Measurements from ENCODE around the gene DLGAP4.
A peak's percentile ranks its signal among the peaks of the same experiment; 100 is the strongest.

DLGAP4 gene

DNA sequence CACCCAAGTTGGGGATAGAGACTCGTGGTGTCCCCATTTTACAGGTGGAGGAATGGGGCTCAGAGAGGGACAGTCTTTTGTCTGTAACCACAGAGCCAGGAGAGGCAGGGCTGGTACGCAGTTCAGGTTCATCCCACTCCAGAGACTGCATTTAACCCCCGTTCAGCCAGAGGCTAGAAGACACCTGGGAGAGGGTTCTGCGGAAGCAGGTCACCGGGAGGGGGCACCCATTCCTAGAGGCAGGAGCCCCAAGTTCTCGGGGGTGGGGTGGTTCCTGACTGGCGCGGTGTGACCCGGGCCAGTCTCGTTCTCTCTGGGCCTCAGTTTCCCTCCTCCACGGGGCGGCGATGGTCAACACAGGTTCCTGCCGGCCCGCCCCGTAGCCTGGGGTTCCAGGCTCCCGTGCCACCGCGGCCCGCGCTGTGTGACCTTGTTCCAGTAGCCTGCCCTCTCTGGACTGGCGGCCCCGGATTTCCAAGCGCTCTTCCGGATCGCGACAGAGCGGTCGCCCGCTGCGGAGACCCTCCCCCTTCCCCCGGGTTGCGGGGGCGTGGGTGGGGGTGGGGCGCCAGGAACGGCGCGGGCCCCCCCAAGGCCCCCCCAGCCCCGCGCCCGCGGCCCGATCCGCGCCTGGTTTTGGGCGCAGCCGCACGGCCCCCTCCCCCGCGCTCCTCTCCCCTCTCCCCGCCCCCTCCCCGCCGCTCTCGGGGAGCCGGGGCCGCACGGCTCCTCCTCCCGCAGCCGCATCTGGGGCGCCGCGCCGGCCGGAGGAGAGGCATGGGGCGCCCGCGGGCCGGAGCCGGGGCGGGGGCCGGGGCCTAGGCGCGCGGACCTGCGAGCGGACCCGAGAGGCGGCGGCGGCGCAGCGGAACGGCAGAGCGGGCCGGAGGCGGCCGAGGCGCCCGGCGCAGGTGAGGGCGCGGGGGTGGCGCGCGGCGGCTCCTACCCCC, at the start of gene DLGAP4:
TSS of gene DLGAP4 (plus strand) at position 738 of the 950 bp plus-strand sequence. CDS start 125,379 bp downstream, outside the sequence.
- no peak for TF ChIP-seq SNAI2 (CRISPR knock-in tag; IDR thresholded peaks at IDR 0.05)
- TF ChIP-seq ESRRG (CRISPR knock-in tag; IDR thresholded peaks at IDR 0.05) = no peak
- TF ChIP-seq GLIS3 (CRISPR knock-in tag; IDR thresholded peaks at IDR 0.05) = peak; percentile 42; the same call in 1 of the 2 replicates
- no peak for ATAC-seq

DNA sequence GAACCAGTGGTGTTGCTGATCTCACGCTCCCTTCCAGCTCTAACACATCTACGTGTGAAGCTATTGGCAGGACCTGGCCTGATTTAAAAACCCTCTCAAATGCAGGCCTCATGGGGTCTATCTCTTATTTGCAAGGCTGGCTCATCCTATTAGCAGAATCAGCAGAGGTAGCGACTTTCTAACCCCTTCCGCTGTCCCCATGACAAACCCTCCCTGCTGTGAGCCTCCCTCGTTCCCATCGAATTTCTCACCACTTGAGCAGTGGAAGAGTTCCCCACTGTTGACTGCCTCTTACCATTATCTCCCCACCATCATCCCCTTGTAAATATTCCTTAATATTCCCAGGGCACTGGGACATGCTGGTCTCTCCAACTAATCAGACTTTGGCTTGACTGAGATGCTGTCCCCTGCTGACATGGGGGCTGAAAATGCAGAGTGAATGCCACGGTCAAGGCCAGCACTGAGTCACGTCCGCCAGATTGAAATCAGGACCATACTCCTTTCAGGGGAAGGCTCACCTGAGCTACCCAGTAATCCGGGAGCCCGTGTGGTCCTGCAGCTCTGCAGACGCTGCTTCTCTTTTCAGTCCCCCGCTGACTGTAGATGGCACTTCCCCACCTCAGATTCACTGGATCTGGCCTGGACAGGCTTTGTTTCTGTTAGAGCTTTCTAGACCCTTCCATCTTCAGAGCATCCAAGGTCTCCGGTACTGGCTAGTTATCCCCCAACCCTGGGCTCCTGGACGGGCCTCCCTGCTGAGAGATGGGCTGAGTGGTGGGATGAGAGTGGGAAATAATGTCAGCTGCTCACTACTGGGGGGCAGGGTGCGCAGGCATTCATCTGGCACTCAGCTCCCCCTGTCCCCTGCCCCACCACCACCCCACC, 46.7 kb upstream of the DLGAP4 start:
- TF ChIP-seq, protein P1, sequence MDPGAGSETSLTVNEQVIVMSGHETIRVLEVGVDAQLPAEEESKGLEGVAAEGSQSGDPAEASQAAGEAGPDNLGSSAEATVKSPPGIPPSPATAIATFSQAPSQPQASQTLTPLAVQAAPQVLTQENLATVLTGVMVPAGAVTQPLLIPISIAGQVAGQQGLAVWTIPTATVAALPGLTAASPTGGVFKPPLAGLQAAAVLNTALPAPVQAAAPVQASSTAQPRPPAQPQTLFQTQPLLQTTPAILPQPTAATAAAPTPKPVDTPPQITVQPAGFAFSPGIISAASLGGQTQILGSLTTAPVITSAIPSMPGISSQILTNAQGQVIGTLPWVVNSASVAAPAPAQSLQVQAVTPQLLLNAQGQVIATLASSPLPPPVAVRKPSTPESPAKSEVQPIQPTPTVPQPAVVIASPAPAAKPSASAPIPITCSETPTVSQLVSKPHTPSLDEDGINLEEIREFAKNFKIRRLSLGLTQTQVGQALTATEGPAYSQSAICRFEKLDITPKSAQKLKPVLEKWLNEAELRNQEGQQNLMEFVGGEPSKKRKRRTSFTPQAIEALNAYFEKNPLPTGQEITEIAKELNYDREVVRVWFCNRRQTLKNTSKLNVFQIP (CRISPR knock-in tag; IDR thresholded peaks at IDR 0.05; ENCODE audit: borderline replicate concordance, low read depth) = no peak
- TF ChIP-seq TSHZ2 (CRISPR knock-in tag; IDR thresholded peaks at IDR 0.05) (no peak), CSRNP3 (CRISPR knock-in tag; IDR thresholded peaks at IDR 0.05) (no peak), ARNTL (CRISPR knock-in tag; IDR thresholded peaks at IDR 0.05; ENCODE audit: borderline replicate concordance, low read depth) (no peak), BACH2 (CRISPR knock-in tag; IDR thresholded peaks at IDR 0.05; ENCODE audit: borderline replicate concordance) (no peak), TOX (CRISPR knock-in tag; IDR thresholded peaks at IDR 0.05; ENCODE audit: borderline replicate concordance) (no peak), CSDC2 (CRISPR knock-in tag; IDR thresholded peaks at IDR 0.05) (no peak), RARB (CRISPR knock-in tag; IDR thresholded peaks at IDR 0.05) (no peak)
- no peak for ATAC-seq

DNA sequence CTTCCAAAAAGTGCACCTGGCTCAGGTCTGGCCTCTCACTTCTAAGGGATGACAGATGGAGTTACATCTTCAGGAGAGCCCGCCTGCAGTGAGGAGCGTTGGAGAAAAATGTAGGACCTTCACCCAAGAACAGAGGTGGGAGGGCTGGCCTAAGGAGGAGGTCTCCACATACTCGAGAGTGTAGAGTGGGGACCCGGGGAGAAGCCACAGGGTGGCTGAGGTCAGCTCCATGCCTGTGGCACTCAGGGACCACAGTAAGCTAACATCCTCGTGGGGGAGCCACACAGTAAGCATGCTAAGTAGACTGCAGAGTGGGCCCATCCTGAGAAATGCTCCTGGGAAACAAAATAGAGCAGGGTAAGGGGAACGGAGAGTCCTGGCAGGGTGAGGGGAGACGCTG, 45.8 kb upstream of the DLGAP4 start:
- no peak; the same call in 2 of the 3 replicates for ATAC-seq
- TF ChIP-seq TCF4 (CRISPR knock-in tag; IDR thresholded peaks at IDR 0.05; ENCODE audit: borderline replicate concordance) (no peak), ISL1 (CRISPR knock-in tag; IDR thresholded peaks at IDR 0.05) (no peak), SNAI2 (CRISPR knock-in tag; IDR thresholded peaks at IDR 0.05) (no peak), TOX (CRISPR knock-in tag; IDR thresholded peaks at IDR 0.05; ENCODE audit: borderline replicate concordance) (no peak), ZFP30 (CRISPR knock-in tag; IDR thresholded peaks at IDR 0.05) (no peak), ZFP3 (CRISPR knock-in tag; IDR thresholded peaks at IDR 0.05) (no peak), TSHZ2 (CRISPR knock-in tag; IDR thresholded peaks at IDR 0.05) (no peak), OSR1 (CRISPR knock-in tag; IDR thresholded peaks at IDR 0.05) (no peak), ESRRG (CRISPR knock-in tag; IDR thresholded peaks at IDR 0.05) (no peak), ARNTL (CRISPR knock-in tag; IDR thresholded peaks at IDR 0.05; ENCODE audit: borderline replicate concordance, low read depth) (no peak), PPARA (CRISPR knock-in tag; IDR thresholded peaks at IDR 0.05; ENCODE audit: borderline replicate concordance) (no peak), GLIS3 (CRISPR knock-in tag; IDR thresholded peaks at IDR 0.05) (no peak), ZNF70 (CRISPR knock-in tag; IDR thresholded peaks at IDR 0.05) (no peak), RARB (CRISPR knock-in tag; IDR thresholded peaks at IDR 0.05) (no peak), ZC3H10 (CRISPR knock-in tag; IDR thresholded peaks at IDR 0.05) (no peak)
- TF ChIP-seq, protein P2, sequence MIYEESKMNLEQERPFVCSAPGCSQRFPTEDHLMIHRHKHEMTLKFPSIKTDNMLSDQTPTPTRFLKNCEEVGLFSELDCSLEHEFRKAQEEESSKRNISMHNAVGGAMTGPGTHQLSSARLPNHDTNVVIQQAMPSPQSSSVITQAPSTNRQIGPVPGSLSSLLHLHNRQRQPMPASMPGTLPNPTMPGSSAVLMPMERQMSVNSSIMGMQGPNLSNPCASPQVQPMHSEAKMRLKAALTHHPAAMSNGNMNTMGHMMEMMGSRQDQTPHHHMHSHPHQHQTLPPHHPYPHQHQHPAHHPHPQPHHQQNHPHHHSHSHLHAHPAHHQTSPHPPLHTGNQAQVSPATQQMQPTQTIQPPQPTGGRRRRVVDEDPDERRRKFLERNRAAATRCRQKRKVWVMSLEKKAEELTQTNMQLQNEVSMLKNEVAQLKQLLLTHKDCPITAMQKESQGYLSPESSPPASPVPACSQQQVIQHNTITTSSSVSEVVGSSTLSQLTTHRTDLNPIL (CRISPR knock-in tag; IDR thresholded peaks at IDR 0.05; ENCODE audit: low read depth) = no peak
- TF ChIP-seq, protein P3, sequence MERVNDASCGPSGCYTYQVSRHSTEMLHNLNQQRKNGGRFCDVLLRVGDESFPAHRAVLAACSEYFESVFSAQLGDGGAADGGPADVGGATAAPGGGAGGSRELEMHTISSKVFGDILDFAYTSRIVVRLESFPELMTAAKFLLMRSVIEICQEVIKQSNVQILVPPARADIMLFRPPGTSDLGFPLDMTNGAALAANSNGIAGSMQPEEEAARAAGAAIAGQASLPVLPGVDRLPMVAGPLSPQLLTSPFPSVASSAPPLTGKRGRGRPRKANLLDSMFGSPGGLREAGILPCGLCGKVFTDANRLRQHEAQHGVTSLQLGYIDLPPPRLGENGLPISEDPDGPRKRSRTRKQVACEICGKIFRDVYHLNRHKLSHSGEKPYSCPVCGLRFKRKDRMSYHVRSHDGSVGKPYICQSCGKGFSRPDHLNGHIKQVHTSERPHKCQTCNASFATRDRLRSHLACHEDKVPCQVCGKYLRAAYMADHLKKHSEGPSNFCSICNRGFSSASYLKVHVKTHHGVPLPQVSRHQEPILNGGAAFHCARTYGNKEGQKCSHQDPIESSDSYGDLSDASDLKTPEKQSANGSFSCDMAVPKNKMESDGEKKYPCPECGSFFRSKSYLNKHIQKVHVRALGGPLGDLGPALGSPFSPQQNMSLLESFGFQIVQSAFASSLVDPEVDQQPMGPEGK (CRISPR knock-in tag; IDR thresholded peaks at IDR 0.05; ENCODE audit: borderline replicate concordance) = no peak

Data from SK-N-SH treated with all-trans-retinoic acid at 6 μM for 48 hours (cell line).